HCT116 (cell line): ENCODE measurements around the gene TCAP. TPM values are rescaled to one million over a fixed set of nuclear protein-coding genes. Genes with fewer than 3 reads are reported as not detected.

Experiments used
- ATAC-seq: fragments of 200-7000 bp; cut with Tn5 transposase; 2 replicates; pipeline ENCODE4 v1.9.1; 2020; ENCODE audit warnings: mild to moderate bottlenecking, moderate library complexity
- BruUV-seq: library from RNA; stranded (reverse); fragments of 400-500 nt; replicated peaks from 2 replicates; lab custom pipeline; 2021; lab: Mats Ljungman, UMichigan
- CTCF ChIA-PET: fragments of 300-600 bp; sonication (Branson Sonifier 250); formaldehyde crosslinking; loops from one replicate; lab custom pipeline; 2021; ENCODE audit warnings: antibody characterized with exemption; lab: Charles Lee
- POLR2A ChIA-PET: fragments of 300-600, 350-600 bp; sonication (Branson Sonifier 250); formaldehyde crosslinking; loops from one replicate; lab custom pipeline; 2021; ENCODE audit warnings: antibody characterized with exemption; lab: Charles Lee
- RAD21 ChIA-PET, 2 experiments: fragments of 300-600 bp; sonication (Branson Sonifier 250); formaldehyde crosslinking; loops; one replicate each; lab custom pipeline; 2023; ENCODE audit warnings: low total read pairs in 2 of 2; ENCODE audit not compliant: uncharacterized antibody in 2 of 2, unreplicated experiment in 2 of 2, low non-redundant PET in 1 of 2; lab: Charles Lee
- DNase-seq: peaks from one replicate; pipeline ENCODE4 v3.0.0-alpha.2; 2010; ENCODE audit warnings: low read depth, low spot score
- H2AFZ ChIP-seq: fragments of 200-600 bp; shearing (Covaris generic), sonication (generic); 2 replicates; pipeline ENCODE4 v1.6.1; 2017; ENCODE audit warnings: low read depth, mixed run types, mixed read lengths, antibody characterized with exemption, low read length; ENCODE audit not compliant: poor library complexity, severe bottlenecking
- H3K27ac ChIP-seq: 2 replicates; pipeline ENCODE4 v1.5.1; 2012; ENCODE audit warnings: low read depth, low read length
- H3K27me3 ChIP-seq: fragments of 200-600 bp; sonication (generic); 2 replicates; pipeline ENCODE4 v1.6.1; 2016; ENCODE audit warnings: mixed run types, low read length, mixed read lengths; ENCODE audit not compliant: insufficient read depth
- H3K36me3 ChIP-seq, 2 experiments: fragments of 200-500 bp in 1 of 2; fragments of 200-600 bp in 1 of 2; sonication (Bioruptor generic) in 1 of 2; sonication (generic) in 1 of 2; 2 replicates each; pipeline versions ENCODE4 v1.5.1 to v1.6.1; 2014 to 2016; ENCODE audit warnings: low read length in 2 of 2, inconsistent platforms in 1 of 2, mixed read lengths in 1 of 2, mixed run types in 1 of 2; ENCODE audit not compliant: insufficient read depth in 2 of 2, control insufficient read depth in 1 of 2
- H3K4me1 ChIP-seq, 2 experiments: fragments of 200-600 bp in 1 of 2; sonication (generic) in 1 of 2; 2 replicates each; pipeline versions ENCODE4 v1.5.1 to v1.6.1; 2012 to 2017; ENCODE audit warnings: low read length in 2 of 2, inconsistent platforms in 1 of 2, mild to moderate bottlenecking in 1 of 2, mixed read lengths in 1 of 2, mixed run types in 1 of 2, moderate library complexity in 1 of 2; ENCODE audit not compliant: insufficient read depth in 2 of 2, control insufficient read depth in 1 of 2
- H3K4me2 ChIP-seq: fragments of 200-600 bp; sonication (generic); 2 replicates; pipeline ENCODE4 v1.6.1; 2017; ENCODE audit warnings: mixed run types, low read length, mixed read lengths
- H3K4me3 ChIP-seq, 2 experiments: fragments of 200-600 bp in 1 of 2; sonication (generic) in 1 of 2; replicated peaks in 1 of 2; 2 replicates each; pipeline ENCODE4 v1.5.1; 2011 to 2016; ENCODE audit warnings: low read length in 2 of 2, control low read depth in 1 of 2, low read depth in 1 of 2, mild to moderate bottlenecking in 1 of 2, mixed read lengths in 1 of 2, mixed run types in 1 of 2
- H3K79me2 ChIP-seq: fragments of 200-600 bp; sonication (generic); 2 replicates; pipeline ENCODE4 v1.6.1; 2017; ENCODE audit warnings: mild to moderate bottlenecking, mixed run types, low read length, moderate library complexity, mixed read lengths; ENCODE audit not compliant: insufficient read depth
- H3K9ac ChIP-seq: fragments of 200-600 bp; sonication (generic); 2 replicates; pipeline ENCODE4 v1.6.1; 2016; ENCODE audit warnings: low read length, mixed read lengths
- H3K9me2 ChIP-seq: fragments of 200-600 bp; sonication (generic), shearing (Covaris generic); 2 replicates; pipeline ENCODE4 v1.6.1; 2017; ENCODE audit warnings: mixed run types, mild to moderate bottlenecking, moderate library complexity; ENCODE audit not compliant: insufficient read depth
- H3K9me3 ChIP-seq, 2 experiments: fragments of 200-500 bp in 1 of 2; fragments of 200-600 bp in 1 of 2; sonication (Bioruptor generic) in 1 of 2; sonication (generic) in 1 of 2; 2 replicates each; pipeline ENCODE4 v1.6.1; 2014 to 2017; ENCODE audit warnings: low read length in 2 of 2, mixed read lengths in 2 of 2, inconsistent platforms in 1 of 2, low read depth in 1 of 2, mild to moderate bottlenecking in 1 of 2, mixed run types in 1 of 2, moderate library complexity in 1 of 2; ENCODE audit not compliant: control insufficient read depth in 1 of 2, insufficient read depth in 1 of 2
- H4K20me1 ChIP-seq: fragments of 200-600 bp; sonication (generic), shearing (Covaris generic); 2 replicates; pipeline ENCODE4 v1.6.1; 2017; ENCODE audit warnings: mixed run types, mild to moderate bottlenecking, moderate library complexity; ENCODE audit not compliant: insufficient read depth
- ATF3 ChIP-seq: IDR thresholded peaks from 2 replicates; pipeline ENCODE4 v1.6.1; 2012
- CBX3 ChIP-seq: IDR thresholded peaks from 2 replicates; pipeline ENCODE4 v1.6.1; 2012; ENCODE audit warnings: low read depth
- CTCF ChIP-seq, 3 experiments: fragments of 200-600 bp in 1 of 3; sonication (generic) in 1 of 3; IDR thresholded peaks in 2 of 3; conservative IDR thresholded peaks in 1 of 3; 2 replicates each; pipeline ENCODE4 v1.5.1; 2012 to 2017; ENCODE audit warnings: low read depth in 2 of 3, low read length in 2 of 3, antibody characterized with exemption in 1 of 3, borderline replicate concordance in 1 of 3, control low read depth in 1 of 3, mild to moderate bottlenecking in 1 of 3, mixed read lengths in 1 of 3, mixed run types in 1 of 3, moderate library complexity in 1 of 3; ENCODE audit not compliant: insufficient read depth in 1 of 3
- EGR1 ChIP-seq: IDR thresholded peaks from 2 replicates; pipeline ENCODE4 v1.6.1; 2012; ENCODE audit warnings: low read depth
- EZH2phosphoT487 ChIP-seq: fragments of 200-600 bp; IDR thresholded peaks from 2 replicates; pipeline ENCODE4 v1.6.1; 2018; ENCODE audit warnings: antibody characterized with exemption, borderline replicate concordance
- FOSL1 ChIP-seq: IDR thresholded peaks from 2 replicates; pipeline ENCODE4 v1.6.1; 2012; ENCODE audit warnings: low read depth
- YY1 ChIP-seq: IDR thresholded peaks from 2 replicates; pipeline ENCODE4 v1.6.1; 2011; ENCODE audit warnings: low read length, low read depth, moderate library complexity, mild to moderate bottlenecking; ENCODE audit not compliant: insufficient replicate concordance; ENCODE audit errors: extremely low read depth
- ZBTB33 ChIP-seq: IDR thresholded peaks from 2 replicates; pipeline ENCODE4 v1.6.1; 2011; ENCODE audit warnings: mild to moderate bottlenecking, low read length, moderate library complexity; ENCODE audit not compliant: insufficient replicate concordance; ENCODE audit errors: extremely low read depth
- intact Hi-C: fragments of 100-400 bp; cut with micrococcal nuclease; formaldehyde crosslinking; loops from 2 replicates; pipeline ENCODE4 v1.10.0; 2022
- total RNA-seq: library from RNA; stranded (reverse); gene quantifications from one replicate; pipeline ENCODE4 v1.2.1, GENCODE V29; 2021; ENCODE audit not compliant: unreplicated experiment

Gene TCAP
- total RNA-seq, 1 experiment from 2014 or later, result 1.5 TPM

GRCh38 chr17:39658760-39659159 lies 6.4 kb upstream of the TCAP start:
- intact Hi-C loops, result no loop called here
- H3K4me2 ChIP-seq, result no peak overlapping the region
- no peaks in the 10 kb centered on the region for H3K79me2 ChIP-seq
- H3K9me2 ChIP-seq, result no peaks in the 10 kb centered on the region
- no peak overlapping the region for H3K4me3 ChIP-seq
- H3K9me3 ChIP-seq, result no peaks in the 10 kb centered on the region
- CTCF ChIA-PET, result no interaction called here
- BruUV-seq, result no TSS peak
- DNase-seq, result no peak
- H3K27me3 ChIP-seq, result no peaks in the 10 kb centered on the region
- H3K4me1 ChIP-seq, result peaks cover 12 to 20% of the 10 kb centered on the region in 2 experiments
- H2AFZ ChIP-seq, result no peak overlapping the region
- RAD21 ChIA-PET, result no interaction called here
- H3K36me3 ChIP-seq, result peaks cover 2 to 5% of the 10 kb centered on the region in 2 experiments; a peak in 2 of 4 replicates
- H3K9ac ChIP-seq, result no peak overlapping the region
- no peaks in the 10 kb centered on the region for H4K20me1 ChIP-seq
- ATAC-seq, result no peak
- TF ChIP-seq EGR1 (no peak), CBX3 (no peak), FOSL1 (no peak), EZH2phosphoT487 (no peak), ZBTB33 (no peak)
- H3K27ac ChIP-seq, result no peak overlapping the region
- POLR2A ChIA-PET, result no interaction called here

- no TSS peak for BruUV-seq
- RAD21 ChIA-PET, result no interaction called here
- H3K79me2 ChIP-seq, result no peaks in the 10 kb centered on the region
- no peak for TF ChIP-seq EGR1
- no peak for TF ChIP-seq ATF3
- TF ChIP-seq CTCF (IDR thresholded peaks at IDR 0.05 in 2 of 3, conservative IDR thresholded peaks at IDR 0.05 in 1 of 3; ENCODE audit: borderline replicate concordance in 1 of 3, insufficient read depth in 1 of 3, low read depth in 2 of 3, low read length in 2 of 3), result no peak
- TF ChIP-seq YY1, result no peak
- no peak for TF ChIP-seq ZBTB33
- TF ChIP-seq, all 23 proteins: peak for 0
- intact Hi-C loops, result no loop called here
- Histone ChIP-seq H3K9me2 (no peaks in the 10 kb centered on the region), H3K36me3 (peaks cover 2 to 5% of the 10 kb centered on the region in 2 experiments; a peak in 2 of 4 replicates), H3K4me3 (no peak overlapping the region), H3K4me2 (no peak overlapping the region), H4K20me1 (no peaks in the 10 kb centered on the region), H3K9ac (no peak overlapping the region), H3K27me3 (no peaks in the 10 kb centered on the region), H3K27ac (no peak overlapping the region), H2AFZ (no peak overlapping the region), H3K4me1 (peaks cover 19 to 23% of the 10 kb centered on the region in 2 experiments), H3K9me3 (no peaks in the 10 kb centered on the region)
- ChIA-PET CTCF (no interaction called here), POLR2A (no interaction called here)
- DNase-seq (no peak), ATAC-seq (no peak)
Observed at GRCh38 chr17:39659279-39660010, 5.7 kb upstream of the TCAP start.
